PC-3 (cell line): ENCODE measurements around the gene RGS7. TPM values are rescaled to one million over a fixed set of nuclear protein-coding genes. Genes with fewer than 3 reads are reported as not detected.
"Not testable (repeated sequence)": the region's sequence is repeated elsewhere in the genome, so short reads cannot be mapped to it uniquely, and the experiment has no call there.

Source experiments
- ATAC-seq: fragments of 200-7000 bp; cut with Tn5 transposase; 2 replicates; pipeline ENCODE4 v1.9.1; 2020; ENCODE audit warnings: mild to moderate bottlenecking, moderate library complexity
- BruUV-seq: library from RNA; stranded (reverse); fragments of 400-500 nt; replicated peaks from 2 replicates; lab custom pipeline; 2021; lab: Mats Ljungman, UMichigan
- CTCF ChIA-PET: fragments of 300-600 bp; sonication (Branson Sonifier 250); formaldehyde crosslinking; loops from one replicate; lab custom pipeline; 2022; ENCODE audit warnings: antibody characterized with exemption; lab: Charles Lee
- POLR2A ChIA-PET: fragments of 300-600 bp; sonication (Branson Sonifier 250); formaldehyde crosslinking; loops from one replicate; lab custom pipeline; 2022; ENCODE audit warnings: antibody characterized with exemption; ENCODE audit not compliant: unreplicated experiment; lab: Charles Lee
- DNase-seq: peaks from one replicate; pipeline ENCODE4 v3.0.0-alpha.2; 2015
- H2AFZ ChIP-seq: fragments of 300-600 bp; sonication (generic); 2 replicates; pipeline ENCODE4 v1.6.0; 2016; ENCODE audit warnings: antibody characterized with exemption, low read length
- H3F3A ChIP-seq: fragments of 300-600 bp; sonication (generic); one replicate; pipeline ENCODE4 v1.6.0; 2017; ENCODE audit warnings: antibody characterized with exemption, low read length, control low read depth, mild to moderate bottlenecking; ENCODE audit not compliant: unreplicated experiment
- H3K27ac ChIP-seq: fragments of 300-600 bp; sonication (generic); 2 replicates; pipeline ENCODE4 v1.5.1; 2016; ENCODE audit warnings: mild to moderate bottlenecking, low read length
- H3K27me3 ChIP-seq: fragments of 300-600 bp; sonication (generic); 2 replicates; pipeline ENCODE4 v1.6.1; 2016; ENCODE audit warnings: low read length, mixed read lengths
- H3K36me3 ChIP-seq: fragments of 300-600 bp; sonication (generic); 2 replicates; pipeline ENCODE4 v1.6.1; 2016; ENCODE audit warnings: low read depth, mixed run types, low read length, mixed read lengths
- H3K4me1 ChIP-seq: fragments of 300-600 bp; sonication (generic); 2 replicates; pipeline ENCODE4 v1.5.1; 2016; ENCODE audit warnings: low read length; ENCODE audit not compliant: insufficient read depth
- H3K4me2 ChIP-seq: fragments of 300-600 bp; sonication (generic); 2 replicates; pipeline ENCODE4 v1.6.0; 2016; ENCODE audit warnings: low read length
- H3K4me3 ChIP-seq: fragments of 300-600 bp; sonication (generic); 2 replicates; pipeline ENCODE4 v1.5.1; 2016; ENCODE audit warnings: mild to moderate bottlenecking, low read length, mixed read lengths
- H3K79me2 ChIP-seq: fragments of 300-600 bp; sonication (generic); 2 replicates; pipeline ENCODE4 v1.6.1; 2017; ENCODE audit warnings: low read length, mixed read lengths
- H3K9ac ChIP-seq: fragments of 300-600 bp; sonication (generic); 2 replicates; pipeline ENCODE4 v1.6.0; 2016; ENCODE audit warnings: mild to moderate bottlenecking, low read length
- H3K9me2 ChIP-seq: fragments of 300-600 bp; sonication (generic); replicated peaks from 2 replicates; pipeline ENCODE4 v1.6.1; 2016; ENCODE audit warnings: mixed run types, low read length, mixed read lengths
- H3K9me3 ChIP-seq: fragments of 300-600 bp; sonication (generic); 2 replicates; pipeline ENCODE4 v1.6.1; 2016; ENCODE audit warnings: low read length, mixed read lengths
- H4K20me1 ChIP-seq: fragments of 300-600 bp; sonication (generic); 2 replicates; pipeline ENCODE4 v1.6.1; 2016; ENCODE audit warnings: low read length, mixed read lengths
- CTCF ChIP-seq: fragments of 300-600 bp; sonication (generic); conservative IDR thresholded peaks from 2 replicates; pipeline ENCODE4 v1.5.1; 2017; ENCODE audit warnings: antibody characterized with exemption, low read depth, mild to moderate bottlenecking, low read length
- EZH2 ChIP-seq: fragments of 300-600 bp; sonication (generic); IDR thresholded peaks from one replicate; pipeline ENCODE4 v1.6.1; 2017; ENCODE audit warnings: antibody characterized with exemption, mild to moderate bottlenecking, low read length; ENCODE audit not compliant: unreplicated experiment
- EZH2phosphoT487 ChIP-seq: fragments of 300-600 bp; sonication (generic); IDR thresholded peaks from 2 replicates; pipeline ENCODE4 v1.6.1; 2018; ENCODE audit warnings: mild to moderate bottlenecking, antibody characterized with exemption, low read length, borderline replicate concordance
- intact Hi-C: fragments of 100-400 bp; cut with micrococcal nuclease; formaldehyde crosslinking; loops from 2 replicates; pipeline ENCODE4 v1.9.0; 2023
- total RNA-seq: library from RNA; depleted of rRNA; stranded (reverse); fragments of >200 nt; gene quantifications from 2 replicates; pipeline ENCODE4 v1.2.3, GENCODE V29; 2014

Gene RGS7
- total RNA-seq, 1 experiment from 2014 or later = 0.15 TPM

- DNase-seq (peak; percentile 91), ATAC-seq (peak; percentile 40)
- ChIA-PET POLR2A (no interaction called here), CTCF (no interaction called here)
- Histone ChIP-seq H3K9me2 (no peaks in the 10 kb centered on the region), H3K36me3 (no peaks in the 10 kb centered on the region), H3F3A (no peaks in the 10 kb centered on the region), H3K27ac (no peak overlapping the region), H3K9me3 (no peaks in the 10 kb centered on the region), H3K79me2 (no peaks in the 10 kb centered on the region), H3K4me3 (no peak overlapping the region), H2AFZ (no peak overlapping the region), H3K4me1 (no peaks in the 10 kb centered on the region), H3K27me3 (peaks cover 63% of the 10 kb centered on the region), H3K4me2 (no peak overlapping the region), H4K20me1 (no peaks in the 10 kb centered on the region), H3K9ac (no peak overlapping the region)
- TF ChIP-seq CTCF (no peak), EZH2 (no peak), EZH2phosphoT487 (no peak)
- BruUV-seq = no TSS peak
- intact Hi-C loops = no loop called here
Observed at GRCh38 chr1:241167121-241167630, 189.8 kb downstream of the RGS7 start.

GRCh38 chr1:241166625-241167024 lies 190.4 kb downstream of the RGS7 start:
- ChIA-PET POLR2A (no interaction called here), CTCF (no interaction called here)
- Histone ChIP-seq H3K27me3 (peaks cover 61% of the 10 kb centered on the region), H3F3A (no peaks in the 10 kb centered on the region), H2AFZ (no peak overlapping the region), H3K36me3 (no peaks in the 10 kb centered on the region), H3K4me1 (no peaks in the 10 kb centered on the region), H3K27ac (no peak overlapping the region), H3K4me2 (no peak overlapping the region), H3K9me2 (no peaks in the 10 kb centered on the region), H4K20me1 (no peaks in the 10 kb centered on the region), H3K9me3 (no peaks in the 10 kb centered on the region), H3K9ac (no peak overlapping the region), H3K4me3 (no peak overlapping the region), H3K79me2 (no peaks in the 10 kb centered on the region)
- no peak for TF ChIP-seq EZH2phosphoT487
- TF ChIP-seq EZH2 = no peak
- TF ChIP-seq CTCF = no peak
- no TSS peak for BruUV-seq
- no peak for DNase-seq
- ATAC-seq = no peak
- intact Hi-C loops = no loop called here

GRCh38 chr1:241165256-241165655 lies 191.7 kb downstream of the RGS7 start:
- intact Hi-C loops, POLR2A ChIA-PET: not testable (repeated sequence)

More at GRCh38 chr1:241165256-241165655, 191.7 kb downstream of the RGS7 start:
- H3K27ac ChIP-seq, DNase-seq, H3K9ac ChIP-seq, CTCF ChIA-PET, H3K9me3 ChIP-seq, H3K79me2 ChIP-seq, H3K4me2 ChIP-seq, H3K36me3 ChIP-seq, ATAC-seq, H3F3A ChIP-seq, BruUV-seq, H4K20me1 ChIP-seq, H2AFZ ChIP-seq, H3K9me2 ChIP-seq, H3K4me1 ChIP-seq, H3K4me3 ChIP-seq: not testable (repeated sequence)
- H3K27me3 ChIP-seq = peaks cover 53% of the 10 kb centered on the region
